Measurements from ENCODE around the gene PDE4B.

PDE4B gene

DNA sequence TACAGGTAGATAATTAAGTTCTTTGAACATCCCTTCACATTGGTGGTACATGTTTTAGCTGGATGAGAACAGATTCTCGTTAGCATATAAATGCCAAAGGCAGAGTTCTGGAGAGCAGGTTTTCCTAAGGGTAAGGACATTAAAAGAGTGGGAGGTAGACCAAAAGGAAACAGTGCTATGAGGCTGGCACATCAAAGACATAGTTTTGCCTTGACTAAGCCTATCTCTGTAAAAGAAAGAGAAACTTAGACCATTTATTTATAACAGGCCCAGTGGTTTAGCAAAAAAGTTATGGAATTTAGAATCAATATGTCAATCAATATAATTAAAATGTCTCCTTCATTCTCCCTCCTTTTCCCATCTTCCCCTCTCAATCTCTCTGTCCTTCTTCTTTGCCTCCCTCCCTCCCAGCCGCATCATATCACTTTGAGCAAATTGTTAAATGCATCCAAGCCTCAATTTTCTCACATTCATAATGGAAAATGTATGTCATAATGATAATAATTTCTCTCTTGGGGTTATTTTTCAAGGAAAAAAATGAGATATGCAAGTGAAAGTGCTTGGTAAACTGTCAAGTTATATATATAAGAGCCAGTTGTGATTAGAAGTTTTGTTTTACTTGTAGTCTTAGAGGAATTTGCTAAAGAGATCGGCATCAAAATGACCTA, 531.4 kb downstream of the PDE4B start:
- DNase-seq = no peak

DNA sequence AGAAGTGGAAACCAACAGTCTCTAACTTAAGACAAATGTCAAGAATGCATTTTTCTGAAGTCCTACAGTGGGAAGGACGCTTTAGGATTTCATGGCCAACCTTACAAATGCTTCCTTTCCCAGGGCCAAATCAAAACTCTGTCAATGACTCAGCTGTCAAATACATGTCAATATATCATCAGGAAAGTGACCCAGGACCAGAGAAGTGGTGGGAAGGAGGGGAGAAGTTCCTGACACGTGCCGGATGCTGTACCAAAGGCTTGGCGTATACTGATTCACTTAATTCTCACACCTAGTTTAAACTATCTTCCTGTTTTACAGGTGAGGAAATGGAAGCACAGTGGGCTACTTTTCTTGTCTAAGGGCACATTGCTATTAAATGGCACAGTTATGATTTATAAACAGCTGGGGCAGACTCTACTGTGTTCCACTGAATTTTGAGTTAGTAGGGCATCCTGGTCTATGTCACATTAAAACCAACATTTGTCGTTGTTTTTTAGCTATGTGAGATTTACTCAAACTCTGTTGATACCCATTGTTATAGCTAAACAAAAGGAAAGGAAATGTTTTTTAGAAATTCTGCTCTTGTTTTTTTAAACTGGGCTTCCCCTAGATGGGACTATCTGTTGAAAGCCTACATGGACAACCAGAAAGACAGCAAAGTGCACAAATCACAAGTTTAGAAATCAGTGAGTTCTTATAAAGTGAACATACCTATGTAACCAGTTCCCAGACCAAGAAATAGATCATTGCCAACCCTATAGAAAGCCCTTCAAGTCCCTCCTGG, 533.1 kb downstream of the PDE4B start:
- no peak for DNase-seq

DNA sequence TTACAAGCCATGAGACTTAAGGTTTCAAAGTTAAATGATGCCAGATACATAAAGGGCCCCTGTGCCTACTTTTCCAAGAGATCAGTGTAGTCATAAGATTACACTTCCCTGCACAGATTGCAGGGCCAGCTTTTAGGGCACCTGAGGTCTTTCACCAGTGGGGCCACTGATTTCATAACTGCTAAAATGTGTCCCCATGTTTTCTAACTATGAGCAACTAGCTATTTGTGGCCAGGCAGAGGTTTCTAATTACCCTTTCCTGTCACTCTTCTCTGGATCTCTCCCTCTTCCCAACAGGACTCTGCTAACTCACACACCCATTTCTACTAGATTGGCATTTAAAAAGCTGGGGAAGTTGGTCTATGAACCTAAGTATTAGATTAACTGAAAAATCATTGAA, 534.2 kb downstream of the PDE4B start:
- peak in 1 of 5 donors; percentile 43 for DNase-seq

DNA sequence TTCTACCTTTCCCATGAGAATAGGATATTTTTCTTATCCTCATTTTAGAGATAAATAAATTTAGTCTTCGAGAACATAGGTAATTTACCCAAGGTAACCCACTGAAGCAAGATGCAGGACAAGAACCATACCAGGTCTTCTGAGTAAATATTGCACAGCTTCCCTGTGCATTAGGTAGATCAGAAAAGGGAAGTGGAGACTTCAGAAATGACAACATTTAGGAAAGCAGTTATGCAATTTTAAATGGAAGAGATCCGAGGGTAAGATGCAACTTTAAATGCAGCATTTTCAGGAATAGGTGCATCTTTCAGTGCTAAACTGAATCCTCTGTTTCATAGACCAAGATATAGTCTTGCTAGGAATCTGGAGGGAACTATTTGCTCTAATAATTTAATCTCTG, 534.9 kb downstream of the PDE4B start:
- no peak for DNase-seq

DNA sequence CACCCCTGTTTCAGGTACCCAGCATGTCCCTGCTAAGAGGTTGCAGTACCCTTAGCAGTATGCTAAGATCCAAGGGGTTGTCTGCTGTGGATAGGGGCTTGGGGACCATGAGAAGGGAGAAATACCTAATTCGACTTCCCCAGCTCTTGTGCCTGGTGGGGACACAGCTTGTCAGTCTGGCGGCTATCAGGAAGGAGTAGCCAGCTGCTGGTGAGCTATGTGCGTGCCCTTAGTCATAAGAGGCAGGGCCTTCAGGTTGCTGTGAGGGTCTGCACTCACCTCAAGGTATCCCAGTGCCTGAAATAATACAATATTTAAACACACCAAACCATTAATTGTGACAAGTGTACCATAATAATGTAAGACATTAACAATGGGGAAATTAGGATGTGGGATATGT, 536.2 kb downstream of the PDE4B start:
- DNase-seq = no peak

DNA sequence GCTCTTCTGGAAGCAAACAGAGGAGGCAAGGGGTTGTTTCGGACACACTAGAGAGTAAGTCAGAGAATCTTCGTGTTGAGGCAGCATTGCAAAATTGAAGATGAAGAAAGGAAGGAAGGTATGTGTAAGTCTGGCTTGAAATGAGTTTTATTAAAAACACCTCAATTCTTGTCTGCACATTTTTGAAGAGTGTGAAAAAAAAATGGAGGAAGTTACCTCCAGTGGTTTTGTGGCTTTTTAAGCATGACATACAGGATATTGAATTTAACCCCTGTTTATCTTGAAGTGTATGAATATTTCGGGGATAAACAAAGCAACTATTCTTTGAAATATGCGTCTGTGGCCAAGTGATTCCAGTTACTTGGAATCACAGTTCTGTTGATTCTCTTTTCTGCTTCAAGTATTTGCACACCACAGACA, 538.0 kb downstream of the PDE4B start:
- peak in 1 of 5 donors; percentile 89 for DNase-seq

DNA sequence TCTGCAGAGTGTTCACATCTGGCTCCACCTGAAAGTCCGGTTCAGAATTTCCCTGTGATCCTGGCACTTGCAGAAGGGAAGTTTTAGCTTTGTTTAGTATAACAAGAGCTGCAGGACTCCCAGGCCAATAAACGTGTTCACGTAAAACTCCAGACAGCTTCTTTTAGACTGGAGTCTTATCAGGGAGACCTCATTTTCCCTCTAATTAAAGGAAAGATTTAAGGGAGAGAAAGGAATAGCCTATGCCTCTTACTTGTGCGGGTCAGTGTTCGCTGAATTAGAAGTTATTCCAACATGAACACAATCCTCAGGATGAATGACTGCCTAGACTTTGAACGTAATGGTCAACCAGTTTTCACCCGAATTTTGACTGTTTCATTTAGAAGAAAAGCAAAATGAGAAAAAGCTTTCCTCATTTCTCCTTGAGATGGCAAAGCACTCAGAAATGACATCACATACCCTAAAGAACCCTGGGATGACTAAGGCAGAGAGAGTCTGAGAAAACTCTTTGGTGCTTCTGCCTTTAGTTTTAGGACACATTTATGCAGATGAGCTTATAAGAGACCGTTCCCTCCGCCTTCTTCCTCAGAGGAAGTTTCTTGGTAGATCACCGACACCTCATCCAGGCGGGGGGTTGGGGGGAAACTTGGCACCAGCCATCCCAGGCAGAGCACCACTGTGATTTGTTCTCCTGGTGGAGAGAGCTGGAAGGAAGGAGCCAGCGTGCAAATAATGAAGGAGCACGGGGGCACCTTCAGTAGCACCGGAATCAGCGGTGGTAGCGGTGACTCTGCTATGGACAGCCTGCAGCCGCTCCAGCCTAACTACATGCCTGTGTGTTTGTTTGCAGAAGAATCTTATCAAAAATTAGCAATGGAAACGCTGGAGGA, 539.2 kb downstream of the PDE4B start:
- DNase-seq = peak in 3 of 5 donors; percentile 32 to 77 (median 33)

DNA sequence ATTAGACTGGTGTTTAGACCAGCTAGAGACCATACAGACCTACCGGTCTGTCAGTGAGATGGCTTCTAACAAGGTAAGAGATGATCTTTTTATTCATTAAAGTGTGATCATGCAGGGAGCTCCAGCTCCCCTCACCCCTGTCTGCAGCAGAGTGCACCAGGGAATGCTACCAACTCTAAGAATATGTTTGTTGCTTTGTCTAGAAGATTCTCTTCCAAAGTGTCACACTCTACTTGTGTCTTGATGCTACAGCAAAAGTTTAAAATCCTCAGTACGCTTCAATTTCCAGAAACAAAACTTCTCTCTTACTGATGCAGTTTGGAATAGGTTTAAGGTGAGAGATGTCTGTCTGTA, 539.8 kb downstream of the PDE4B start:
- no peak for DNase-seq

DNA sequence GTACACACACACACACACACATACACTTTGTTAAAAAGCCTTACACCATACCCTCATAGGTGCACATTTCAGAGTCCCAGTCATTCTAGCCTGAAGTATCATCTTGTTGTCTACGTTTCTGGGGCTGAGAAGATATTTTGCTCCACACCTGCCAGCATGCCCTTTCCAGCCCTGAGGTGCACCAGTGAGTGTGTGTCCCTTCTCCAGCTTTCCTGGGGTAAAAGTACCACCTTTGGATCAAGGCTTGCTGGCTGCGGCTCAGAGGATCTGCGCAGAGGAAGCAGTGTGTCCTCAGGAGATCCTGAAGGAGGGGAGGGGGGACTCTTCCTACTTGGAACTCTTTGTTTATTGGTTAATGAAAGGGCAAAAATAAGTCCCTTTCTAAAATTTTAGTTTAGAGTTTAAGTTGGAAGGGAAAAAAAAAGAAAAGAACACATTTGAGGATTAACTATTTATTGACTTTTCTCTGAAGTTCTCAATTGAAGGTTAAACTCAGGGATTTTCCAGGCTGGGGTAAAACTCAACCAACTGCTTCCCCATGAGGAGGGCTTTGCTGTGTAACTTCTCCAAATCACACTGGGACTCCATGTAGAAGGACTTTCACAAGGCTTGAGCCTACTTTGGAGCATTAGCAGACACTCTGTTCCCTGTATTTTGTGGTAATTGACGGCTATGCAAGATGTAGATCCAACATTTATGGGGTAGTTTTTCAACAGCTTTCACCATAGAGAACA, 540.9 kb downstream of the PDE4B start:
- DNase-seq = peak in 1 of 5 donors; percentile 62

DNA sequence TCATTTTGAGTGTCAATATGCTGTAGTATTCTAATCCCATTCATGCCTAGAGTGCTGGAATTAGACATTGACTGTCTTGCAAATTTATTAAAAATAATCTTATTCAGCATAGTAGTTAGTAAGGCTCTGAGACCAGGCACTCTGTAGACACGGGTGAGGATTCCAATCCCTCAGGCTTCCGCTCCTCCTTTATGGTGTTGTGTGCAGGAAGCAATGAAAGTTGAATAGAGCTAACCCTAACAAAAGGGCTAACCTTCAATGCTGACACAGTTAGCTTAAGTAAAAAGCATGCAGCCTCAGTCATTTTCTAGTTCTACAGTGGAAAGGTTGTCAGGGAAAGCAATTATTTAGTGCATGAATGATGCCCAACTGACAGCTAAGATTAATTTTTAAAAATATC, 541.6 kb downstream of the PDE4B start:
- peak in 1 of 5 donors; percentile 63 for DNase-seq

DNA sequence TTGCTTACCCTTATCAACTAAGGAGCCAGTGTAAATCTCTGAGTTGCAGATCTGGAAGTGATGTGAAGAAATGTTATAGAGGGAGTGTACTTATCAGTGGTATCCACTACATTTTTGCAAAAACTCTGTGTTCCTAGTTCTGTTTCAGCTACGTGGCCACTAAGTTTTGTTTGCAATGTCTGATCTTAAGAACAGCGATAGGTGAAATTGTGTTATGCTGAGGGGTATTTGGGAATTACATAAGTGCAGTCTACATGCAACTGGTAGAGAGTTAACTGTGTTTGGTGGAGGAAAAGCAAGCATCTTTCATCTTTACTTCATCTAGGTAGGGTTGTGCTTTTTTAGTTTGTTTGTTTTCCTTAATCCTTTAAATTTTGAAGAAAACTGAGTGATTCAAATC, 542.4 kb downstream of the PDE4B start:
- DNase-seq = peak in 1 of 5 donors; percentile 47

DNA sequence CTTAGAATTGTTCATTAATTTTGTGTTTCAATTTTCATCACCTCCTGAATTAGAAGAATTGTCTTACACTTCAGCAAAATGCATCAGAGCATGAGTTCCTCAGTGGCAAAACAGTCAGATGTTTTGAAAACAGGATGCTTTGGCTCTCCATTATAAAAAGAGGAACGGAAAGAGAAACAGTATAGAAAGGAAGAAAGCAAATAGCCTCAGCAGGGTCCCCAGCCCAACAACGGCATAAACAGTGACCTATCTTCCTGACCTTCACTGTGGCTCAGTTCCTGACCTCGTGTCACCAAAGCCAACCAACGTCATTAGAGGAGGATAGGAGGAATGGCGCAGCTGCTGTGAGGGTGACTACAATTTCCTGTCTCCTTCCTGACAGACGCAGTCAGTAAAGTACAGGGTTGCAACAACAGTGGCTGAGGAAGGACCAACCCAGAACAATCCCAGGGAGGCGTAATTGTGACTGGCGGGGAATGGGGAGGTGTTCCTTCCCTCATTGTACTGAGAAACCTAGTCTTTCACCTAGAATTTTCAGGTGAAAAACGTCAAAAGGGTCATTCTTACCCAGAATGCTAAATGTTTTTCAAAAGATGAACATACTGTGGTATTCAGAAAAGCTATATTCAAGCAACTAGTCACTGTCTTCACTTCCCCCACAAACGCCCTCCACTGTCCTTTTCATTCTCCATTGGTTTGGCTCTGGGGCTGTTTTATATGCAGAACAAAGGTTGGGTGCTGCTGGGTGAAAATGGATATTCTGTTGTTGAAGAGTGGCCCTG, 543.4 kb downstream of the PDE4B start:
- peak; percentile 44 to 96 (median 63) for DNase-seq

DNA sequence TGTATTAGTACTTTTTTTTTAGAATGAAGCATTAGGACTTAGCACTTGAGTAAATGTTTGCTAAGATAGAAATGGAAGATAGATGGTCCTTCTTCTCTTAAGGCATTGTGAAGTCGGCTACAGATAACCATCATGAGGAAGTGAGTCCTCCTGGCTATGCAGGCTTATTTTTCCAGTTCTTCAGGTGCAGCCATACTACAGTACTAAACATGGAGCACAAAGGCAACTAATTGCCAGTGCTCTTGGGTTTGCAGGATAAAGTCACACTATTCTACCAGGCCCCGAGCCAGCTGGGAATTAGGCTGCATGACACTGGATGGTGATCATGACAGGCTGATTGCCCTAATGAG, 543.9 kb downstream of the PDE4B start:
- no peak for DNase-seq

DNA sequence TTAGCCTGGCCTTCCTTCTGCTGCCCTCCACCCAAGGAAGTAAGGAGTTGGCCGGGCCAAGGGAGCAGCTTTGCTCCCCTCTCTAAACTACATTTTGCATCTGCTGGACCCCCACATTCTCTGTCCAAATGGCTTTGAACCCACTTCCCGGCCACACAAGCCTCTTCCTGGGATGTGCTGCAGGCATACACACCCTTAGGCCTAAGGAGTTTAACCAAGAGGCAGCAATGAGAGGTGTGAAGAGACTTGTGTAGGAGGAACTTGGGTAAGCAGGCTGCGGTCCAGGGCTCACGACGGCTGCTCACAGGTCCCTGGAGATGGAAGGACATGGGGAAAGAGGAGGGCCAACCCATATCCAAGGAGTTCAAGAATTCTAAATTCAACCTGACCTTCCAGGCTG, 544.6 kb downstream of the PDE4B start:
- DNase-seq = peak in 1 of 5 donors; percentile 45

DNA sequence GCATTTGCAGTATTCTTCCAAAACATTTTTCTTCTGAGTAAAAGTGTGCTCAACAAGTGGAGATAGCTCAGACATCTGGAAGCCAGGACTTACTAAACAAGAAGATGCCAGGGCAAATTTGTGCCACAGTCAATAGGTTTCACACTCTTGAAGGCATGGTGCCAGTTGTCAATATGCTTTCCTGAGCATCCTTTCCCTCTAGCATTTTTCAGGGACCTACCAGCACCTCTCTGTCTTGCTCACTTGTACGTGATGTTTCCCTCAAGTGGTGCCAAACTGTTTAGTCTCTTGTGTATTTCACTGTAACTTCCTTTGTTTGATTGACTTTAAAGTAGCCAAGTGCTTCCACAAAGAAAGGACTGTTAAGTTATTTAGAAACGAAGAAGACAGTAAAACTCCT, 547.2 kb downstream of the PDE4B start:
- peak in 1 of 5 donors; percentile 50 for DNase-seq

DNA sequence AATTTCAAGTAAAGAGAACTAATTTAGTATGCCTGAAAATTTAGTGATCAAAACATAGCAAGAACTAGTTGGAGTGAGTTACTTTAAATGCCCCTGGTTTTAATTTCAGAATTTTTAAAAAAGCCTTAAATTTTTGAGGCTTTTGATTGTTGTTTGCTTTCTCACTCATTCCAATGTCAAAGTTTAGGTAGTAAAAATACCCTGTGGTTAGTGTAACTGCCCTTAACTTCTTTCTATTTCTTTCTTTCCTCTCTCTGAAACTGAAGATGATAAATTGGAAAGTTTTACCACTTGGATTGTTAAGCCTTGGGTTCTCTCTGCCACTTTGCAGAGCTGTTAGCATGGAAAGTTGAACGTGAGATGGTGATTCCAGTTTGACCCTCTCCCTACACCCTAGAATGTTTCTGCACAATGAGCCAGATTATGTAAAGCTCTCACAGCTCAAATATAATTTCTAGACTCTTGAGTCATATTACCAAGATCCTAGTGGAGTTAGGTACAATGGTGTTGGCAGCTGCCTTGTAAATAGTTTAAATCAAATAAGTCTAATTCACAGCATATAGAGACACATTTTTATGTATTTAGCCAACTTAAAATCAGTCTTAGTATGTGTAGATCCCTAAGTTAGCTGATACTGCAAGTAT, 548.9 kb downstream of the PDE4B start:
- no peak for DNase-seq

DNA sequence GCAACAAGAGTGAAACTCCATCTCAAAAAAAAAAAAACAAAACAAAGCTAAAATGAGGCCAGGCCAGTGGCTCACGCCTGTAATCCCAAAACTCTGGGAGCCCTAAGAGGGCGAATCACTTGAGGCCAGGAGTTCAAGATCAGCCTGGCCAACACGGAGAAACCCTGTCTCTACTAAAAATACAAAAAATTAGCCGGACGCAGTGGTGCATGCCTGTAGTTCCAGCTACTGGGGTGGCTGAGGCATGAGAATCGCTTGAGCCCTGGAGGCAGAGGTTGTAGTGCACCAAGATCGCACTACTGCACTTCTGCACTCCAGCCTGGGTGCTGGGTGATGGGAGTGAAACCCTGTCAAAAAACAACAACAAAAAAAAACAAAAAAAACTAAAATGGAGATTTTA, 550.0 kb downstream of the PDE4B start:
- DNase-seq = no peak

DNA sequence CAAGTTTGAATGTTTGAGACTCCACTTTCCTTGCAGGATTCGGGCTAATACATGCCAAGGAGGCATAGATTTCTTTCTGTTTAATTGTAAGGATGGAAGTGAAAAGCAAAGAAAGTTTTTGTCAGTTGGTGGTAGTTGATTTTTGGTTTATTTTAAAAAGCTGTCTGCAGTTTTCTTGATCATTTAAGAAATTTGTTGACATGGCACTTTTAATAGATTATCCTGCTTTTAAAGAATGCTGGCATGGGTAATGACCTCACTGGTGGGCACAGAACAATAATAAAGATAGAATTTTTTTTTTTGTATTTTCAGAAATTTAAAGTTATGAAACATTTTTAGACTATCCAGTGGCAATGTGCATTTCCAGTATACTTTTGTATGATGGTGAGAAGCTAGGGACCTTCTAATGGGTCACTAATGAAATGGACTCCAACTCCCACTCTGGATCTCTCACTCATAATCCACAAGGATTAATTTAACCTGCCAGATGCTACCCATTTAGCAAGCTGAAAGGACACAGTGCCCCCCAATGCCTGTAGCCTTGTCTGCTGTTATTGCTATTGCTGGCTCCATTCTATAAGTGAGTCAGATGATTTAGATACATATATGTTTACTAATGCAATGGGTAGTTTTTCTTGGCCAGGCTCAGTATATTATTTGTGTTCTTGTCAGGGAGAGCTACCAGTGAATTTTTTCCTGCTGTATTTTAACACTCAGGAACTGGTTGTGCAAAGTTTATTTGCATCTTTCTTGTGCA, 551.1 kb downstream of the PDE4B start:
- DNase-seq = no peak

DNA sequence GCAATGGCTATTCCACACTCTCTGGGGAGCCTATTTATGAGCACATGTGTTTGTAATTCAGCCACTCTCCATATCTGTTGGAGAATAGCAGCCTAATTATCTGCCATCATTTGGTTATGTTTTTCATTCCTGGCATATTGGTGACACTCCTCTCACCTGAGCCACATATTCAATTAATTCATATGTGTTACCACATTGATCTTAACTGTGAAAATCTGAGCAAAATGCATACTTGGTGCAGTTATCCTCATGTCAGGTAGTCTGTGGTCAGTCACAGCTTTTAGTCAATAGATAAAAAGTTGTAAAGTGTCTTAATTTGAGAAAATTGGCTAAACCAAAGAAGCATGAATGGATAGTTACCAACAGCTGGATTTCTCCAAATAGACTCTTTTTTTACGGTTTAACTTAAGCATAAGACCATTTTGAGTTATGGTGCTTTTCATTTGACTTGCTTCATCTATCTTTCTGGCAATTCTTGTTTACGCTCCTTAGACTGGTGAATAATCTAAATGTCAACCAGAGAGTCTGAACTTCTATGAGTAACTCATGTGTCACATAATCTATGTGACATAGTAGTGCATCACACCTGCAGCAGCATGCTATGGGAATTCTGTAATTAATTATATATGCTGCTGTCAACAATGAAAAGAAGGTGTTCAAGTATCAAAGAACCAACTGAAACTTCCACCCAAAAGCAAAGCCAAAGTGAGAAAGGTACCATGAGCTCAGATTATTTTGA, 553.5 kb downstream of the PDE4B start:
- no peak for DNase-seq

DNA sequence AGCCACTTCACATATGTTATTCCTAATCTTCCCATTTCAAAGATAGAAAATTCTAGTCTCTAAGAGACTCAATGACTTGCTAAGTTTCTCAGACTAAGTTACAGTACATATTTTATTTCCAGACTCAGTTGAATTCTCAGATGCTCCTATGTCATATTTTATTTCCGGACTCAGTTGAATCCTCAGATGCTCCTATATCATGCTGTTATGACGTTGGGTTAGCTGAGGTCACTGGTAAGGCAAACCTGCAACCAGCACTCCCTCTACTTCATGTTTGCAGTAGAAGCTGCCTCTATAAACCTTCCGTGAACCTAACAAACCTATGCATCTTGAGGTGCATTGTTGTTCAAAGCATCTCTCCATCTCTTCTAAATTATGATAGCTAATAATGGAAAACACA, 554.2 kb downstream of the PDE4B start:
- DNase-seq = no peak

All from T-helper 1 cell (primary cell).